Naive B cell (primary cell): ENCODE results near the gene OR2B2. TPM values are rescaled to one million over a fixed set of nuclear protein-coding genes. Genes with fewer than 3 reads are reported as not detected.
A peak's percentile ranks its signal among the peaks of the same experiment; 100 is the strongest.

Experiments used
- ATAC-seq, 2 donors: fragments of 150-1000 bp; cut with Tn5 transposase; 2 replicates each; pipeline ENCODE4 v1.10.0; 2021; ENCODE audit warnings: low read depth in 2 of 2, mild to moderate bottlenecking in 2 of 2, moderate library complexity in 2 of 2
- DNase-seq: peaks from one replicate; pipeline ENCODE4 v3.0.0; 2022
- H3K27ac Mint-ChIP-seq, 6 donors: one replicate each; pipeline ENCODE4 v1.8.0; 2020 to 2022; ENCODE audit warnings: mild to moderate bottlenecking in 6 of 6, mixed read lengths in 6 of 6, moderate library complexity in 5 of 6, inconsistent platforms in 2 of 6
- H3K27me3 Mint-ChIP-seq, 3 donors: one replicate each; pipeline ENCODE4 v1.8.0; 2021 to 2022; ENCODE audit warnings: mixed read lengths in 3 of 3, mild to moderate bottlenecking in 1 of 3
- H3K36me3 Mint-ChIP-seq, 2 donors: one replicate each; pipeline ENCODE4 v1.8.0; 2020 to 2022; ENCODE audit warnings: mixed read lengths in 2 of 2, inconsistent platforms in 1 of 2, mild to moderate bottlenecking in 1 of 2
- H3K4me1 Mint-ChIP-seq, 3 donors: one replicate each; pipeline ENCODE4 v1.8.0; 2020 to 2022; ENCODE audit warnings: mixed read lengths in 3 of 3, inconsistent platforms in 1 of 3, mild to moderate bottlenecking in 1 of 3, moderate library complexity in 1 of 3
- H3K4me3 Mint-ChIP-seq, 8 donors: one replicate each; pipeline ENCODE4 v1.8.0; 2020 to 2022; ENCODE audit warnings: mild to moderate bottlenecking in 8 of 8, mixed read lengths in 8 of 8, moderate library complexity in 8 of 8, inconsistent platforms in 2 of 8
- H3K9me3 Mint-ChIP-seq, 7 donors: one replicate each; pipeline ENCODE4 v1.8.0; 2020 to 2022; ENCODE audit warnings: mixed read lengths in 7 of 7, mild to moderate bottlenecking in 5 of 7, inconsistent platforms in 2 of 7, moderate library complexity in 1 of 7
- polyA plus RNA-seq, 6 donors: library from polyadenylated mRNA; unstranded; fragments of 300-500 nt; fragmentation: Illumina TruSeq; gene quantifications; one replicate each; pipeline ENCODE4 v1.2.3, GENCODE V29; 2021; ENCODE audit warnings: low read depth in 6 of 6

The OR2B2 gene
- polyA plus RNA-seq, 6 donors from 2014 or later: not detected

DNA sequence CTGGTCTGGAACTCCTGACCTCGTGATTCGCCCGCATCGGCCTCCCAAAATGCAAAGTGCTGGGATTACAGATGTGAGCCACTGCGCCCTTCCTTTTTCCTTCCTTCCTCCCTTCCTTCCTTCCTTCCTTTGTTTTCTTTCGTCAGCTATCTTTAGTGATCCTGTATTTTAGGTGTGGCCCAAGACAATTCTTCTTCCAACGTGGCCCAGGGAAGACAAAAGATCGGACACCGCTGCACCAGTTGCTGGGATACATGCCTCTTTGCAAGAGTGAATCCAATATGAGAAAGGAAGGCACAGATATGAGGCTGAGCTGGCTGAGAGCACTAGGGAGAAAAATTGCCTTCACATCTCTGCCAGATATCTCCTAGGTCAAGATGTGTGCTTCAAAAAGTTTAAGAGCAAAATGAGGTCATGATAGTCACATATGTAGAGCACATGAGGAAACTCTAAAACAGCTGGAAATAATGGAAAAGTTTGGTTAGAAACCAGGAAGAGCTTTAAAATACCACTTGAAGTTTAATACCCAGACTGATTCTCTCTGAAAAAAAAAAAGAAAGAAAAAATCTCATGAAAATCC lies 41.8 kb downstream of the OR2B2 start:
- ATAC-seq (no peak), DNase-seq (no peak)
- peaks cover 37 to 57% (median 54%) of the 10 kb centered on the region in 3 donors for H3K4me1 Mint-ChIP-seq
- peaks cover 0 to 6% (median 0%) of the 10 kb centered on the region in 7 donors for H3K9me3 Mint-ChIP-seq
- peak overlapping the region in 4 of 6 donors; percentile 7 to 78 (median 57) for H3K27ac Mint-ChIP-seq
- peak overlapping the region; percentile 22 to 92 (median 45) for H3K4me3 Mint-ChIP-seq
- H3K36me3 Mint-ChIP-seq: no peaks in the 10 kb centered on the region
- no peaks in the 10 kb centered on the region for H3K27me3 Mint-ChIP-seq

DNA sequence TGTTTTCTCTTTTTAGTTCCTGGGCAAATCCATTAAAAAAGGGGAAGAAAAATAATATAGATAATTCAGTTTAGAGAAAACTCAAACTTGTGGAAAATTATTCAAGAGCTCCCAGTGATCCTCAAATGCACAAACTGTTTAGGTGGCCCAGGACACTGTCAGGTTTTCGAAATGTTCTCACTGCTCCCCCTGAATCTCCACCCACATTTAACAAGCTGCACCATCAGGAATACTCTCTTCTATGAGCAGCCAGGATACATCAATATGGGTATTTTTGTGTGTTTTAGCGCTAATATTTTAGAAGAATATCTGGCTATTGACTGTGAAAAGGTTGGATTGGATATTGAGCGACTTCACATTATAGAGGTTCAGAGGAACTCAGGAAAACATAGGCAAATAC lies 43.9 kb downstream of the OR2B2 start:
- DNase-seq: no peak
- no peak for ATAC-seq
- H3K4me1 Mint-ChIP-seq: peaks cover 38 to 56% (median 56%) of the 10 kb centered on the region in 3 donors
- no peaks in the 10 kb centered on the region for H3K27me3 Mint-ChIP-seq
- peak overlapping the region in 1 of 6 donors; percentile 1 for H3K27ac Mint-ChIP-seq
- H3K4me3 Mint-ChIP-seq: peak overlapping the region in 5 of 8 donors; percentile 1 to 100 (median 32)
- H3K36me3 Mint-ChIP-seq: peaks cover 5 to 7% of the 10 kb centered on the region in 2 donors
- H3K9me3 Mint-ChIP-seq: peaks cover 0 to 19% (median 9%) of the 10 kb centered on the region in 7 donors

DNA sequence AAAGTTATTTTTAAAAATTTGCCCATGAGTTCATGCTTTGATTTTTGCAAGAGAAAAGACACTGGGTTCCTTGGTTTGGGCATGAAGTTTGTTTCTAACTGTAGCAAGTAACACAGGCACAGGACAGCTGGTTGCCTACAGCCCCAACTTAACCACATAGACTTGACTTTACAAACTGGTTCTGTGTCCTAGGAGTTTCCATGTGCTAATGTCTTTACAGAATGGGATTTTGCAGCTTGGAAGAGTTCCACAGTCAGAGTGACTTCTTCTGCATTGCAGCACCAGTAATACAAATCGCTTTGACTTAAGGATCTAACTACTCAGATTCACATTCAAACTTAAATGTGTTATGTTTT lies 44.3 kb downstream of the OR2B2 start:
- Mint-ChIP-seq H3K27ac (peak overlapping the region in 1 of 6 donors; percentile 89), H3K4me3 (peak overlapping the region in 7 of 8 donors; percentile 89 to 100 (median 99)), H3K4me1 (peaks cover 38 to 53% (median 52%) of the 10 kb centered on the region in 3 donors), H3K27me3 (no peaks in the 10 kb centered on the region), H3K9me3 (peaks cover 0 to 19% (median 9%) of the 10 kb centered on the region in 7 donors), H3K36me3 (peaks cover 5 to 7% of the 10 kb centered on the region in 2 donors)
- no peak for ATAC-seq
- DNase-seq: no peak

DNA sequence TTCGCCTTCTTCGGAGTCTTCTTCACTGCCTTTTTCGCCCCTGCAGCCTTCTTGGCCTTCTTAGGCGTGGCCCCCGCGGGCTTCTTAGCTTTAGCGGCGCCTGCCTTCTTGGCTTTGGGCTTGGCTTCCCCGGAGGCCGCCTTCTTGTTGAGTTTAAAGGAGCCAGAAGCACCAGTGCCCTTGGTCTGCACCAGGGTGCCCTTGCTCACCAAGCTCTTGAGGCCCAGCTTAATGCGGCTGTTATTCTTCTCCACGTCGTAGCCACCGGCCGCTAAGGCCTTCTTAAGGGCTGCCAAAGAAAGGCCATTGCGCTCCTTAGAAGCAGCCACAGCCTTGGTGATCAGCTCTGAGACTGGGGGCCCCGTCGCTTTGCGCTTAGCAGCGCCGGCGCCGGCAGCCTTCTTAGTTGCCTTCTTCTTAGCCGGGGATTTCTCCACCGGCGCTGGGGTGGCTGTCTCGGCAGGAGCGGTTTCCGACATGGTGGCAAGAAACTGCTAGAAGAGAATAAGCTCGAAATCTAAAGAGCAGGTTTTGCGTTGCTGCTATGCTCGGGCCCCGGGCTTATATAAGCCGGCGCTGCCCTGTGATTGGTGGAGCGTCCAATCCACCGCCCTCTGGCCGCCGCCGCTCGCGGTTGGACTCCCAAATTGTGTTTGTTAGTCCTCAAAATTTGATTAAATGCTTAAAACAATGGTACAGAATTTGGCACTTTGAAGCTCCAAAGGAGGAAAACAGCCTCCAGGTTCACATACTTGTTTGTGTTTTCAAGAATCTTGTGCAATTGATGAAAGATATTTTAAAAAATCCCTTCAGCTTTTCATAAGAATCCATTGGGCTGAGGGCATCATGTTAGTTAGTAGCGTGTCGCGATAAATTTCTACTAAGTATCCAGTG lies 44.9 kb downstream of the OR2B2 start:
- H3K27me3 Mint-ChIP-seq: no peaks in the 10 kb centered on the region
- peak; percentile 24 to 26 for ATAC-seq
- peaks cover 34 to 53% (median 50%) of the 10 kb centered on the region in 3 donors for H3K4me1 Mint-ChIP-seq

DNA sequence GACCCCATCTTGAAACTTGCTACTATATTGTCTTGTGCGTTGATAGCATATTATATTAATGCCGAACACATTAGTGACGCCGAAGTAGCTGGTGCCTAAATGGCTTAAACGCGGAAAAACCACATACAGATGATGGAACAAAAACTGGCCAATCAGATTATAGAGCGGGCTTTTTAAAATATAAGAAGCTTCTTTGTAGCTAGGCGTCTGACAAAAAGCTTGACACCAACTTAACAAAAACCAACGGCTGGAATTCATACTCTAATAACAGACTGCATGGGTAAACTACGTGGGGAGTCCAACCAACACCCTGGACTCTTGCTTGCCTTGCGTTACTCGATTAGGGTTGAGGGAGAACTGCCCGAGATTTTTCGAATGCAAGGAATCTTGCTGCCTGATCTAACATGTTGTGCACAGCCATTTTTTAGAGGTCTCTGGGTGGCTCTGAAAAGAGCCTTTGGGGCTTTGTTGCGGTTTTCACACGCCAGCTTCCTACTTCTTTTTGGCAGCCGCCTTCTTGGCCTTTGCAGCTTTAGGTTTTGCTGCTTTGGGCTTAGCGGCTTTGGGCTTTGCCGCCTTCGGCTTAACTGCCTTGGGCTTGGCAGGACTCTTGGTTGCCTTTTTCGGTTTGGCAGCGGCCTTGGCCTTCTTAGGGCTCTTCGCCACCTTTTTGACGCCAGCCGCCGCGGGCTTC lies 45.7 kb downstream of the OR2B2 start:
- Mint-ChIP-seq H3K4me1 (peaks cover 30 to 55% (median 42%) of the 10 kb centered on the region in 3 donors), H3K36me3 (peaks cover 5 to 7% of the 10 kb centered on the region in 2 donors), H3K27ac (peak overlapping the region; percentile 93 to 100 (median 98)), H3K9me3 (peaks cover 0 to 13% (median 9%) of the 10 kb centered on the region in 7 donors), H3K27me3 (no peaks in the 10 kb centered on the region), H3K4me3 (peak overlapping the region; percentile 89 to 100 (median 99))
- ATAC-seq (no peak), DNase-seq (peak; percentile 67)

More for the DNA sequence above, 44.9 kb downstream of the OR2B2 start:
- peak overlapping the region; percentile 89 to 100 (median 99) for H3K4me3 Mint-ChIP-seq
- H3K36me3 Mint-ChIP-seq: peaks cover 5 to 7% of the 10 kb centered on the region in 2 donors
- H3K9me3 Mint-ChIP-seq: peaks cover 0 to 18% (median 9%) of the 10 kb centered on the region in 7 donors
- peak overlapping the region; percentile 61 to 100 (median 90) for H3K27ac Mint-ChIP-seq
- peak; percentile 65 for DNase-seq

DNA sequence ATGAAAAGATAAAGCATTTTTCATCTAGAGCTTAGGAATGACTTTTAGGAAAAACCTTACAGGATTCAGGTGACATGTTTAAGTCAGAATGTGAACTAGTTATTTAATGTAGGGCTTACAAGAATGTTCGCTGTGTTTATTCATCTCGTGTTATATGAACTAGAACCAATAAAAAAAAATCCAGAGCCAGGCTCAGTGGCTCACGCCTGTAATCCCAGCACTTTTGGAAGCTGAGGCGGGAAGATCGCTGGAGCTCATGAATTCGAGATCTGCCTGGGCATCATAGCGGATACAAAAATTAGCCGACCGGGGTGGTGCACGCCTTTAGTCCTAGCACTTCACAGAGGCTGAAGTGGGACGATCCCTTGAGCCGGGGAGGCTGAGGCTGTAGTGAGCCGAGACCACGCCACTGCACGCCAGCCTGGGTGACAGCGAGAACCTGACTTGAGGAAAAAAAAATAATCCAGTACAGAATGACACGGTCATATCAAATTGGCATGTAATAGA lies 46.3 kb downstream of the OR2B2 start:
- Mint-ChIP-seq H3K4me1 (peaks cover 30 to 50% (median 38%) of the 10 kb centered on the region in 3 donors), H3K27me3 (no peaks in the 10 kb centered on the region), H3K9me3 (peaks cover 0 to 13% (median 9%) of the 10 kb centered on the region in 7 donors), H3K27ac (peak overlapping the region; percentile 93 to 100 (median 98)), H3K4me3 (peak overlapping the region; percentile 89 to 100 (median 99)), H3K36me3 (peaks cover 5 to 7% of the 10 kb centered on the region in 2 donors)
- ATAC-seq (no peak), DNase-seq (no peak)

DNA sequence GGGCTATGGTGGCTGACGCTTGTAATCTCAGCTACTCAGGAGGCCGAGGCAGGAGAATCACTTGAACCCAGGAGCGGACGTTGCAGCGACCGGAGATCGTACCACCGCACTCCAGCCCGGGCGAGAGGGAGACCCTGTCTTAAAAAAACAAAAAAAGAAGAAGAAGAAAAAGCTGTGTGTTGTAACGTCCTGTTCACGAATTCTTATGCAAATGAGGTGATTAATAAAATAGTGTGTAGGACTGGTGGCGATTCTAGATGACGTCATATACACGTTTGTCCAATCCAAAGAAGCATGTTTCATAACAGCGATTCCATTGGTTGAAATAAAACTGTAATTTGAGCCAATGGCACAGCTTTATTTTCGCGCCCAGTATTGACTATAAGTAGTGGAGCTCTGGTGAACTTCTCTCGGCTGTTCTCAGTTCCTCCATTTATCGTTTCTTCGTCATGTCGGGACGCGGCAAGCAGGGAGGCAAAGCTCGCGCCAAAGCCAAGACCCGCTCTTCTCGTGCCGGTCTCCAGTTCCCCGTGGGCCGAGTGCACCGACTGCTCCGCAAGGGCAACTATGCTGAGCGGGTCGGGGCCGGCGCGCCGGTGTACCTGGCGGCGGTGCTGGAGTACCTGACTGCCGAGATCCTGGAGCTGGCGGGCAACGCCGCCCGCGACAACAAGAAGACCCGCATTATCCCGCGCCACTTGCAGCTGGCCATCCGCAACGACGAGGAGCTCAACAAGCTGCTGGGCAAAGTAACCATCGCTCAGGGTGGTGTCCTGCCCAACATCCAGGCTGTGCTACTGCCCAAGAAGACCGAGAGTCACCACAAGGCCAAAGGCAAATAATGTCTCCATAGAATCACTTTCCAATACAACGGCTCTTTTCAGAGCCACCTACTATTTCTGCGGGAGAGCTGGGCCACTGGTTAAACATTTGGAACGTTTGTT lies 47.0 kb downstream of the OR2B2 start:
- ATAC-seq (peak; percentile 77 to 79), DNase-seq (peak; percentile 91)
- H3K27me3 Mint-ChIP-seq: no peaks in the 10 kb centered on the region
- peak overlapping the region; percentile 89 to 100 (median 99) for H3K4me3 Mint-ChIP-seq
- H3K9me3 Mint-ChIP-seq: peaks cover 0 to 13% (median 8%) of the 10 kb centered on the region in 7 donors
- H3K36me3 Mint-ChIP-seq: peaks cover 5 to 7% of the 10 kb centered on the region in 2 donors
- peaks cover 26 to 49% (median 32%) of the 10 kb centered on the region in 3 donors for H3K4me1 Mint-ChIP-seq
- H3K27ac Mint-ChIP-seq: peak overlapping the region; percentile 93 to 100 (median 98)

DNA sequence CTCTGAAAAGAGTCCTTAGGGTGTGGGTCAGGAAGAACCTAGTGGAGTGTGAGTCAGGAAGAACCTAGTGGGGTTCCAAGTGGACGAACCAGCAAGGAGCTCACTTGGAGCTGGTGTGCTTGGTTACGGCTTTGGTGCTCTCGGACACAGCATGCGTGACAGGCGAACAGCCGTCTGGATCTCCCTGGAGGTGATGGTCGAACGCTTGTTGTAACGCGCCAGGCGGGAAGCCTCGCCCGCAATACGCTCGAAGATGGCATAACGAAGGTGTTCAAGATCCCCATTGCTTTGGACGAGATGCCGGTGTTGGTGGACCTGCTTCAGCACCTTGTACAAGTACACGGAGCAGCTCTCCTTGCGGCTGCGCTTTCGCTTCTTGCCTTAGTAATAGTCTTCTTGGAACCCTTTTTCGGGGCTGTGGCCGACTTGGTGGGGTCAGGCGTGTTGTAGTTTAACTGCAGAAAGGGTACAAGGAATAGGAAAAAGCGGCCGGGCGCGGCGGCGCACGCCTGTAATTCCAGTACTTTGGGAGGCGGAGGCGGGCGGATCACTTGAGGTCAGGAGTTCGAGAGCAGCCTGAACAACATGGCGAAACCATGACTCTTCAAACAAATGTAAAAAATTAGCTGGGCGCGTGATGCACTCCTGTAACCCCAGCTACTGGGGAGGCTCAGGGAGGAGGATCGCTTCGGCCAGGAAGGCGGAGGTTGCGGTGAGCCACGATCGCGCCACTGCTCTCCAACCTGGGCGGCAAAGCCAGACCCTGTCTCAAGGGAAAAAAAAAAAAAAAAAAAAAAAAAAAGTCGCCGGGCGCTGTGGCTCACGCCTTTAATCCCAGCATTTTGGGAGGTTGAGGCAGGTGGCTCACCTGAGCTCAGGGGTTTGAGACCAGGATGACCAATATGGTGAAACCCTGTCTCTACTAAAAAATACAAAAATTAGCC lies 48.0 kb downstream of the OR2B2 start:
- ATAC-seq (no peak), DNase-seq (peak; percentile 12)
- H3K27ac Mint-ChIP-seq: peak overlapping the region; percentile 93 to 100 (median 98)
- H3K9me3 Mint-ChIP-seq: peaks cover 0 to 13% (median 8%) of the 10 kb centered on the region in 7 donors
- peak overlapping the region; percentile 89 to 100 (median 99) for H3K4me3 Mint-ChIP-seq
- H3K36me3 Mint-ChIP-seq: peaks cover 5 to 7% of the 10 kb centered on the region in 2 donors
- peaks cover 25 to 49% (median 29%) of the 10 kb centered on the region in 3 donors for H3K4me1 Mint-ChIP-seq
- no peaks in the 10 kb centered on the region for H3K27me3 Mint-ChIP-seq

DNA sequence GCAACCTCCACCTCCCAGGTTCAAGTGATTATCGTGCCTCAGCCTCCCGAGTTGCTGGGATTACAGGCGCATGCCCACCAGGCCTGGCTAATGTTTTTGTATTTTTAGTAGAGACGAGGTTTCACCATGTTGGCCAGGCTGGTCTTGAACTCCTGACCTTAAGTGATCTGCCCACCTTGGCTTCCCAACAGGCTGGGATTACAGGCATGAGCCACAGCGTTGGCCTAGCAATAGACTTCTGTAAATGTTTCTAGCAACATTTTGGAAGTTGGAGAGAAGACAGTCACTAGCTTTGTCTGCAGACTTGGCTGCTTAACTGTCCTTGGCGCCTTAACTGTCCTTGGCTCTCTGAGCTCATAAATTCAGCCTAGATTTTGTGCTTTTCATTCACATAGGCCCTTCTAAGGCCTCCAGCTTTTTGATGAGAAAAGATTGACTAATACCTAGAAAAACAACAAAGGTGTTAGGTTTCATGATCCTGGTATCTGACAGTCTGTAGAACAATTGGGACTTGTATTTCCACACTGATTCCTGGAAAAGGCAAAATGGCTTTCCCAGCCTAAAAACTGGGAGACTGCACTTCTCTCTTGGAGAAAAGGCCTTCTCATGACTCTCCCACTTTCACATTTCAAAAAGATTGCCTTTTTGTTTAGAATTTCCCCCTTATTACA lies 49.7 kb downstream of the OR2B2 start:
- DNase-seq: no peak
- Mint-ChIP-seq H3K4me1 (peaks cover 25 to 42% (median 27%) of the 10 kb centered on the region in 3 donors), H3K27ac (peak overlapping the region in 4 of 6 donors; percentile 5 to 93 (median 42)), H3K9me3 (peaks cover 0 to 13% (median 8%) of the 10 kb centered on the region in 7 donors), H3K27me3 (no peaks in the 10 kb centered on the region), H3K36me3 (peaks cover 5 to 7% of the 10 kb centered on the region in 2 donors), H3K4me3 (peak overlapping the region in 2 of 8 donors; percentile 90 to 100)
- ATAC-seq: no peak

DNA sequence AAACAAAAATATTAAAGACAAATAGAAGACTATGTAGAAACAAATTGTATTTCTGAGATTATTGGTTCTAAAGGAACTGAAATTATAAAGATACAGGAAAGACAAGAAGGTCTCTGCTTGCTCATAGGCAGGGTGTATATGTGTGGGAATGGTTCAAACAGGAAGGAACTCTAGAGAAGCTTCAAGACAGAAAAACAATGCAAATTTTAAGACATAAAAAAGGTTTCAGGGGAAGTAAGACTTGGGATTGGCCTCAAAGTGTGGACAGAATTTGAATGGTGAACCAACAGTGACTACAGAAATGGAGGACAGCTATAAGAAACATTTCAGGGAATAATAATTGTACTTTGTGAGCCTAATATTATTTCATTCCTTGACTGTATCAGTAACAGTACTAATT lies 50.3 kb downstream of the OR2B2 start:
- ATAC-seq (no peak), DNase-seq (no peak)
- Mint-ChIP-seq H3K36me3 (peaks cover 5 to 7% of the 10 kb centered on the region in 2 donors), H3K27ac (peak overlapping the region in 2 of 6 donors; percentile 5 to 90), H3K4me3 (peak overlapping the region in 1 of 8 donors; percentile 72), H3K9me3 (peaks cover 0 to 13% (median 8%) of the 10 kb centered on the region in 7 donors), H3K4me1 (peaks cover 20 to 36% (median 21%) of the 10 kb centered on the region in 3 donors), H3K27me3 (no peaks in the 10 kb centered on the region)
